OCI-LY7 (cell line): ENCODE data around the gene AKAP13. TPM values are rescaled to one million over a fixed set of nuclear protein-coding genes. Genes with fewer than 3 reads are reported as not detected.
A peak's percentile ranks its signal among the peaks of the same experiment; 100 is the strongest.

ENCODE experiments used
- BruUV-seq: library from RNA; stranded (reverse); fragments of 400-500 nt; replicated peaks from 2 replicates; lab custom pipeline; 2021; lab: Mats Ljungman, UMichigan
- CTCF ChIA-PET: fragments of 300-600 bp; sonication (Branson Sonifier 250); formaldehyde crosslinking; loops from one replicate; lab custom pipeline; 2022; ENCODE audit warnings: antibody characterized with exemption; ENCODE audit not compliant: unreplicated experiment; lab: Charles Lee
- POLR2A ChIA-PET: fragments of 300-600 bp; sonication (Branson Sonifier 250); formaldehyde crosslinking; loops from one replicate; lab custom pipeline; 2022; ENCODE audit warnings: antibody characterized with exemption; lab: Charles Lee
- DNase-seq: peaks from one replicate; pipeline ENCODE4 v3.0.0-alpha.2; 2015; ENCODE audit warnings: low spot score
- H2AFZ ChIP-seq: fragments of 200-600 bp; sonication (generic), shearing (Covaris generic); 2 replicates; pipeline ENCODE4 v1.6.1; 2014; ENCODE audit warnings: mild to moderate bottlenecking, antibody characterized with exemption, low read length, moderate library complexity
- H3K27ac ChIP-seq: fragments of 200-600 bp; sonication (generic); 2 replicates; pipeline ENCODE4 v1.5.1; 2014; ENCODE audit warnings: mixed run types, low read depth, mild to moderate bottlenecking, moderate library complexity, low read length, inconsistent platforms; ENCODE audit not compliant: poor library complexity, severe bottlenecking
- H3K36me3 ChIP-seq: fragments of 200-600 bp; sonication (generic); 2 replicates; pipeline ENCODE4 v1.6.1; 2014; ENCODE audit warnings: mild to moderate bottlenecking, antibody characterized with exemption, low read length, moderate library complexity, mixed read lengths; ENCODE audit not compliant: insufficient read depth
- H3K4me1 ChIP-seq: fragments of 200-600 bp; sonication (generic); 2 replicates; pipeline ENCODE4 v1.5.1; 2014; ENCODE audit warnings: mild to moderate bottlenecking, low read length; ENCODE audit not compliant: insufficient read depth, poor library complexity, severe bottlenecking
- H3K4me2 ChIP-seq: fragments of 200-600 bp; sonication (generic); 2 replicates; pipeline ENCODE4 v1.6.1; 2014; ENCODE audit warnings: mild to moderate bottlenecking, low read length
- H3K4me3 ChIP-seq: fragments of 200-600 bp; sonication (generic); 2 replicates; pipeline ENCODE4 v1.5.1; 2014; ENCODE audit warnings: mild to moderate bottlenecking, low read depth, low read length; ENCODE audit not compliant: poor library complexity, severe bottlenecking
- H3K79me2 ChIP-seq: fragments of 200-600 bp; sonication (generic); 2 replicates; pipeline ENCODE4 v1.6.1; 2016; ENCODE audit warnings: low read depth, mild to moderate bottlenecking, low read length, moderate library complexity, mixed read lengths; ENCODE audit not compliant: insufficient read depth
- H3K9me2 ChIP-seq: fragments of 200-600 bp; sonication (generic); 2 replicates; pipeline ENCODE4 v1.6.1; 2016; ENCODE audit warnings: mild to moderate bottlenecking, low read length, mixed read lengths; ENCODE audit not compliant: insufficient read depth
- H3K9me3 ChIP-seq: fragments of 200-600 bp; sonication (generic); 2 replicates; pipeline ENCODE4 v1.6.1; 2014; ENCODE audit warnings: mild to moderate bottlenecking, mixed run types, low read length, mixed read lengths
- H4K20me1 ChIP-seq: fragments of 200-600 bp; sonication (generic); 2 replicates; pipeline ENCODE4 v1.6.1; 2014; ENCODE audit warnings: mild to moderate bottlenecking, antibody characterized with exemption, low read length, moderate library complexity, mixed read lengths; ENCODE audit not compliant: insufficient read depth
- CTCF ChIP-seq: fragments of 200-600 bp; sonication (generic); conservative IDR thresholded peaks from 2 replicates; pipeline ENCODE4 v1.5.1; 2014; ENCODE audit warnings: mild to moderate bottlenecking, antibody characterized with exemption, low read length, moderate library complexity, mixed read lengths
- EZH2phosphoT487 ChIP-seq: fragments of 200-600 bp; sonication (generic); IDR thresholded peaks from 2 replicates; pipeline ENCODE4 v1.6.1; 2018; ENCODE audit warnings: low read depth, borderline replicate concordance, mild to moderate bottlenecking, mixed run types, antibody characterized with exemption, low read length, moderate library complexity, mixed read lengths
- intact Hi-C: fragments of 100-400 bp; cut with micrococcal nuclease; formaldehyde crosslinking; loops from one replicate; pipeline ENCODE4 v1.10.0; 2022; ENCODE audit not compliant: unreplicated experiment
- total RNA-seq, 2 experiments: library from RNA; depleted of rRNA in 1 of 2; stranded (reverse); fragments of >200 nt in 1 of 2; shearing (Covaris generic) in 1 of 2; gene quantifications; 2 replicates each; pipeline ENCODE4 v1.2.3, GENCODE V29; 2014 to 2022

AKAP13 gene
- total RNA-seq, 2 experiments from 2014 or later, result 140 to 250 TPM

GRCh38 chr15:85539491-85539890 is 159.1 kb downstream of the AKAP13 start:
- TF ChIP-seq EZH2phosphoT487 (no peak), CTCF (no peak)
- ChIA-PET CTCF (no interaction called here), POLR2A (interaction anchor here (0.6 to 1.0 kb wide), 3 partner anchors 11 to 161 kb away, joined by 3 read pairs; no protein-coding TSS in a partner anchor)
- Histone ChIP-seq H3K27ac (peak overlapping the region; percentile 10), H3K9me3 (no peaks in the 10 kb centered on the region), H2AFZ (no peak overlapping the region), H3K79me2 (peaks cover 43% of the 10 kb centered on the region), H3K4me1 (peaks cover 49% of the 10 kb centered on the region), H3K36me3 (peaks cover 48% of the 10 kb centered on the region), H4K20me1 (peaks cover 19% of the 10 kb centered on the region; the same call in 1 of the 2 replicates), H3K9me2 (no peaks in the 10 kb centered on the region), H3K4me2 (peak overlapping the region; percentile 39), H3K4me3 (no peak overlapping the region)
- intact Hi-C loops, result no loop called here
- no TSS peak for BruUV-seq
- peak; percentile 56 for DNase-seq

- Histone ChIP-seq H2AFZ (no peak overlapping the region), H3K36me3 (peaks cover 48% of the 10 kb centered on the region), H3K4me1 (peaks cover 41% of the 10 kb centered on the region), H3K27ac (no peak overlapping the region), H3K79me2 (peaks cover 41% of the 10 kb centered on the region), H3K4me3 (no peak overlapping the region), H4K20me1 (peaks cover 16% of the 10 kb centered on the region; the same call in 1 of the 2 replicates), H3K4me2 (peak overlapping the region; percentile 39; the same call in 1 of the 2 replicates), H3K9me2 (no peaks in the 10 kb centered on the region), H3K9me3 (no peaks in the 10 kb centered on the region)
- TF ChIP-seq EZH2phosphoT487, result no peak
- no peak for TF ChIP-seq CTCF
- no peak for DNase-seq
- no TSS peak for BruUV-seq
- ChIA-PET POLR2A (interaction anchor here (0.8 to 1.0 kb wide), 4 partner anchors 12 to 42 kb away, joined by 3 to 4 read pairs (median 3); no protein-coding TSS in a partner anchor), CTCF (interaction anchor here (0.6 kb wide), 1 partner anchor 160 kb away, joined by 3 read pairs; the partner anchor contains the start of gene AKAP13)
- intact Hi-C loops, result loop anchor here (5.0 kb wide), 1 partner anchor 53 kb away; no protein-coding TSS in a partner anchor
Observed at GRCh38 chr15:85540085-85540797, 159.8 kb downstream of the AKAP13 start.

- Histone ChIP-seq H3K27ac (no peak overlapping the region), H3K9me2 (no peaks in the 10 kb centered on the region), H3K4me1 (peaks cover 28% of the 10 kb centered on the region), H2AFZ (no peak overlapping the region), H3K9me3 (no peaks in the 10 kb centered on the region), H3K4me3 (no peak overlapping the region), H3K4me2 (no peak overlapping the region), H3K36me3 (peaks cover 49% of the 10 kb centered on the region), H3K79me2 (peaks cover 29% of the 10 kb centered on the region), H4K20me1 (peaks cover 6% of the 10 kb centered on the region; the same call in 1 of the 2 replicates)
- ChIA-PET POLR2A (interaction anchor here (0.5 to 1.5 kb wide), 5 partner anchors 8 to 46 kb away, joined by 3 to 4 read pairs (median 3); no protein-coding TSS in a partner anchor), CTCF (no interaction called here)
- TF ChIP-seq CTCF (no peak), EZH2phosphoT487 (no peak)
- intact Hi-C loops, result loop anchor here (5.0 kb wide), 1 partner anchor 54 kb away; no protein-coding TSS in a partner anchor
- no peak for DNase-seq
- no TSS peak for BruUV-seq
Observed at GRCh38 chr15:85541744-85542143, 161.3 kb downstream of the AKAP13 start.
